MM.1S (cell line): Measurements from ENCODE around the gene PCA3.
A peak's percentile ranks its signal among the peaks of the same experiment; 100 is the strongest.

ENCODE experiments used
- DNase-seq: peaks from one replicate; pipeline ENCODE4 v3.0.0-alpha.2; 2015
- H2AFZ ChIP-seq: fragments of 300-600 bp; sonication (generic); 2 replicates; pipeline ENCODE4 v1.6.0; 2016; ENCODE audit warnings: antibody characterized with exemption, low read length
- H3F3A ChIP-seq: fragments of 300-600 bp; sonication (generic); 2 replicates; pipeline ENCODE4 v1.6.1; 2016; ENCODE audit warnings: mild to moderate bottlenecking, antibody characterized with exemption, low read length, moderate library complexity, mixed read lengths; ENCODE audit not compliant: insufficient read depth
- H3K27ac ChIP-seq: fragments of 300-600 bp; sonication (generic); 2 replicates; pipeline ENCODE4 v1.5.1; 2016; ENCODE audit warnings: mild to moderate bottlenecking, low read length
- H3K27me3 ChIP-seq: fragments of 300-600 bp; sonication (generic); replicated peaks from 2 replicates; pipeline ENCODE4 v1.6.0; 2016; ENCODE audit warnings: low read length; ENCODE audit not compliant: insufficient read depth
- H3K36me3 ChIP-seq: fragments of 300-600 bp; sonication (generic); replicated peaks from 2 replicates; pipeline ENCODE4 v1.6.1; 2016; ENCODE audit warnings: mild to moderate bottlenecking, low read length, mixed read lengths; ENCODE audit not compliant: insufficient read depth
- H3K4me1 ChIP-seq: fragments of 300-600 bp; sonication (generic); 2 replicates; pipeline ENCODE4 v1.6.1; 2016; ENCODE audit warnings: low read length, mixed read lengths
- H3K4me2 ChIP-seq: fragments of 300-600 bp; sonication (generic); 2 replicates; pipeline ENCODE4 v1.6.0; 2016; ENCODE audit warnings: low read depth, low read length
- H3K4me3 ChIP-seq: fragments of 300-600 bp; sonication (generic); 2 replicates; pipeline ENCODE4 v1.5.1; 2016; ENCODE audit warnings: low read length, mixed read lengths
- H3K79me2 ChIP-seq: fragments of 300-600 bp; sonication (generic); 2 replicates; pipeline ENCODE4 v1.6.1; 2016; ENCODE audit warnings: mixed run types, low read length, mixed read lengths
- H3K9ac ChIP-seq: fragments of 300-600 bp; sonication (generic); 2 replicates; pipeline ENCODE4 v1.6.1; 2016; ENCODE audit warnings: low read length, mixed read lengths
- H3K9me2 ChIP-seq: fragments of 300-600 bp; sonication (generic); replicated peaks from 2 replicates; pipeline ENCODE4 v1.6.1; 2016; ENCODE audit warnings: mild to moderate bottlenecking, low read length, mixed read lengths; ENCODE audit not compliant: insufficient read depth
- H3K9me3 ChIP-seq: fragments of 300-600 bp; sonication (generic); replicated peaks from 2 replicates; pipeline ENCODE4 v1.6.1; 2016; ENCODE audit warnings: mild to moderate bottlenecking, low read length, mixed read lengths; ENCODE audit not compliant: insufficient read depth
- H4K20me1 ChIP-seq: fragments of 300-600 bp; sonication (generic); 2 replicates; pipeline ENCODE4 v1.6.1; 2016; ENCODE audit warnings: mild to moderate bottlenecking, low read length, moderate library complexity, mixed read lengths; ENCODE audit not compliant: insufficient read depth
- CTCF ChIP-seq: fragments of 300-600 bp; sonication (generic); IDR thresholded peaks from 2 replicates; pipeline ENCODE4 v1.5.1; 2016; ENCODE audit warnings: antibody characterized with exemption, low read length, mixed read lengths
- EZH2 ChIP-seq: fragments of 300-600 bp; sonication (generic); optimal IDR thresholded peaks from 2 replicates; pipeline ENCODE3; 2017; ENCODE audit warnings: low read depth, mild to moderate bottlenecking, antibody characterized with exemption, low read length, mixed read lengths
- EZH2phosphoT487 ChIP-seq: fragments of 300-600 bp; sonication (generic); IDR thresholded peaks from 2 replicates; pipeline ENCODE4 v1.6.1; 2018; ENCODE audit warnings: antibody characterized with exemption, low read length

Gene PCA3

GRCh38 chr9:76798527-76798926, 34.3 kb downstream of the PCA3 start:
- H3K4me3 ChIP-seq, result no peak overlapping the region
- no peaks in the 10 kb centered on the region for H3K9me2 ChIP-seq
- peak; percentile 29 for DNase-seq
- TF ChIP-seq EZH2phosphoT487, result no peak
- no peak for TF ChIP-seq EZH2
- no peak for TF ChIP-seq CTCF
- H3K4me1 ChIP-seq, result peaks cover 7% of the 10 kb centered on the region; the same call in 1 of the 2 replicates
- H3K36me3 ChIP-seq, result no peaks in the 10 kb centered on the region
- H3F3A ChIP-seq, result no peaks in the 10 kb centered on the region
- H3K79me2 ChIP-seq, result no peaks in the 10 kb centered on the region
- H4K20me1 ChIP-seq, result no peaks in the 10 kb centered on the region
- H3K9me3 ChIP-seq, result no peaks in the 10 kb centered on the region
- no peaks in the 10 kb centered on the region for H3K27me3 ChIP-seq
- H3K27ac ChIP-seq, result no peak overlapping the region
- no peak overlapping the region for H3K4me2 ChIP-seq
- no peak overlapping the region for H3K9ac ChIP-seq
- H2AFZ ChIP-seq, result no peak overlapping the region

GRCh38 chr9:76799473-76799872, 35.2 kb downstream of the PCA3 start:
- TF ChIP-seq EZH2 (no peak), CTCF (no peak)
- Histone ChIP-seq H2AFZ (no peak overlapping the region), H3K9me3 (no peaks in the 10 kb centered on the region), H3K9me2 (no peaks in the 10 kb centered on the region), H4K20me1 (no peaks in the 10 kb centered on the region), H3K36me3 (no peaks in the 10 kb centered on the region), H3K27ac (no peak overlapping the region), H3F3A (no peaks in the 10 kb centered on the region), H3K4me2 (no peak overlapping the region), H3K27me3 (no peaks in the 10 kb centered on the region), H3K4me3 (no peak overlapping the region), H3K4me1 (peaks cover 7% of the 10 kb centered on the region; the same call in 1 of the 2 replicates), H3K9ac (no peak overlapping the region), H3K79me2 (no peaks in the 10 kb centered on the region)
- DNase-seq, result no peak

GRCh38 chr9:76800901-76801300, 36.7 kb downstream of the PCA3 start:
- Histone ChIP-seq H3K9me3 (no peaks in the 10 kb centered on the region), H3K9me2 (no peaks in the 10 kb centered on the region), H2AFZ (no peak overlapping the region), H4K20me1 (no peaks in the 10 kb centered on the region), H3K4me1 (peaks cover 7% of the 10 kb centered on the region; the same call in 1 of the 2 replicates), H3K27me3 (no peaks in the 10 kb centered on the region), H3K79me2 (no peaks in the 10 kb centered on the region), H3K27ac (no peak overlapping the region), H3F3A (no peaks in the 10 kb centered on the region), H3K9ac (no peak overlapping the region), H3K4me3 (no peak overlapping the region), H3K4me2 (no peak overlapping the region), H3K36me3 (no peaks in the 10 kb centered on the region)
- no peak for TF ChIP-seq CTCF
- TF ChIP-seq EZH2phosphoT487, result no peak
- no peak for TF ChIP-seq EZH2
- no peak for DNase-seq
